OCI-LY1 (cell line): ENCODE measurements around the gene PNLIPRP1.

ENCODE experiments used
- EZH2 ChIP-seq: fragments of 200-600 bp; sonication (generic), shearing (Covaris generic); IDR thresholded peaks from 2 replicates; pipeline ENCODE4 v1.8.0; 2017; ENCODE audit warnings: borderline replicate concordance, mixed run types, mild to moderate bottlenecking, antibody characterized with exemption, low read length, moderate library complexity, mixed read lengths
- TF ChIP-seq, protein P1 (sequence below): fragments of 200-600 bp; sonication (generic), shearing (Covaris generic); IDR thresholded peaks from 2 replicates; pipeline ENCODE4 v1.5.1; 2017; ENCODE audit warnings: mild to moderate bottlenecking, antibody characterized with exemption, low read length, moderate library complexity, mixed read lengths

DNA sequence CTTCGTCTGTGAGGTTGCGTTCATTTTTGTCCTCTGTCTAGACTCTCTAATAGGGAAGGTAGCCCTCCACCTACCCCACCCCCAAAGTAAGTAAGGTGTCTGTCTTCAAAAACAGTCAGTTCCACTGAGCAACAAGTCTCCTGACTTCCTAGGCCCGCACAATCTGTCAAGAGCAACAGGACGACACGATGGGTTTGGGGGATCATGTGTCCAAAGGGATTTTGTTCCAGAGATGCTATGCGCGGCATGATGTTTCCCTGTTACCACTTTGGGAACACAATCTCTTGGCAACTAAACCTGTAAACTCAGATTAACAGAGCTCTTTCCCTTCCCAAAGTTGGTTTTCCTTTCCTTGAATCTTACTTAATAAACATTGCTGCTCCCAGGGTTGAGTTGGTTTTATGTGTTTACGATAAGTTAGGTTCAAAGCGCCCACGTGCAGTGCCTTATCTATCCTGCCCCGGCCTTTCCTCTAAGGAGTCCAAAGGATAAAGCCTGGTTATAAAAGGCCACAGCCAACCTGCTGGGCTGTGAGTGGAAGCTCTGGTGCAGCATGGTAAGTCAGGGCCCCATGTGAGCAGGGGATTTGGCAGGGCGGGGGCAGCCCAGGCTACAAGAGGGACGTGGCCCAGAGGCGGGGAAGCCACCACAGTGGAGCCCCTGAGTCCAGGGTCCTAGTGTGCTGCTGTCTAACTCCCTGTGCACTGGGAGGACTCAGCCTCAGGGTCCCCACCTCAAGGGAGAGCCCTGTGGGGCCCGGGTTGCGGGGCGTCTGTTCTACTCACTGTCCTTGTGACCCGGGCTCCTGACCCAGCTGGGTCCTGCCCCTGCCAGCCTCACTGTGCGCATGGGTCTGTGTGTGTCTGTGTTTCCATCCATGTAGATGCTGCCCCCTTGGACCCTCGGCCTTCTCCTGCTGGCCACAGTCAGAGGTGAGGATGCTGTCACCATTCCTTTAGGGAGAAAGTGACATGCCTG, 30.0 kb downstream of the PNLIPRP1 start, which contains the start of gene PNLIPRP2:
- TF ChIP-seq EZH2, result no peak
- TF ChIP-seq, protein P1, sequence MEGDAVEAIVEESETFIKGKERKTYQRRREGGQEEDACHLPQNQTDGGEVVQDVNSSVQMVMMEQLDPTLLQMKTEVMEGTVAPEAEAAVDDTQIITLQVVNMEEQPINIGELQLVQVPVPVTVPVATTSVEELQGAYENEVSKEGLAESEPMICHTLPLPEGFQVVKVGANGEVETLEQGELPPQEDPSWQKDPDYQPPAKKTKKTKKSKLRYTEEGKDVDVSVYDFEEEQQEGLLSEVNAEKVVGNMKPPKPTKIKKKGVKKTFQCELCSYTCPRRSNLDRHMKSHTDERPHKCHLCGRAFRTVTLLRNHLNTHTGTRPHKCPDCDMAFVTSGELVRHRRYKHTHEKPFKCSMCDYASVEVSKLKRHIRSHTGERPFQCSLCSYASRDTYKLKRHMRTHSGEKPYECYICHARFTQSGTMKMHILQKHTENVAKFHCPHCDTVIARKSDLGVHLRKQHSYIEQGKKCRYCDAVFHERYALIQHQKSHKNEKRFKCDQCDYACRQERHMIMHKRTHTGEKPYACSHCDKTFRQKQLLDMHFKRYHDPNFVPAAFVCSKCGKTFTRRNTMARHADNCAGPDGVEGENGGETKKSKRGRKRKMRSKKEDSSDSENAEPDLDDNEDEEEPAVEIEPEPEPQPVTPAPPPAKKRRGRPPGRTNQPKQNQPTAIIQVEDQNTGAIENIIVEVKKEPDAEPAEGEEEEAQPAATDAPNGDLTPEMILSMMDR, result no peak
